Stomach (tissue), 9 donors: ENCODE data around the gene ZNRD2. TPM values are rescaled to one million over a fixed set of nuclear protein-coding genes. Genes with fewer than 3 reads are reported as not detected.
A peak's percentile ranks its signal among the peaks of the same experiment; 100 is the strongest.

ENCODE experiments used
- DNase-seq, 2 donors: peaks; one replicate each; pipeline versions ENCODE4 v3.0.0 to v3.0.0-alpha.2; 2013 to 2019
- H3K27ac ChIP-seq, 5 donors: fragments of 200-600 bp in 4 of 5; sonication (generic) in 4 of 5; one replicate each; pipeline ENCODE4 v1.5.1; 2013 to 2019; ENCODE audit warnings: mild to moderate bottlenecking in 1 of 5, moderate library complexity in 1 of 5
- H3K27me3 ChIP-seq, 3 donors: fragments of 200-600 bp; sonication (generic); one replicate each; pipeline ENCODE4 v1.5.1; 2017 to 2019; ENCODE audit warnings: mixed run types in 1 of 3
- H3K36me3 ChIP-seq, 4 donors: fragments of 200-600 bp; sonication (generic); 1 replicate in 3 of 4; 2 replicates in 1 of 4; pipeline ENCODE4 v1.5.1; 2016 to 2019
- H3K4me1 ChIP-seq, 4 donors: fragments of 200-600 bp; sonication (generic); one replicate each; pipeline ENCODE4 v1.5.1; 2016 to 2019
- H3K4me3 ChIP-seq, 4 donors: fragments of 200-600 bp; sonication (generic) in 3 of 4; one replicate each; pipeline ENCODE4 v1.5.1; 2016 to 2019; ENCODE audit warnings: mild to moderate bottlenecking in 1 of 4
- H3K9me3 ChIP-seq, 4 donors: fragments of 200-600 bp; sonication (generic); one replicate each; pipeline ENCODE4 v1.5.1; 2016 to 2019
- EP300 ChIP-seq: sonication (generic); formaldehyde crosslinking; IDR thresholded peaks from one replicate; pipeline ENCODE4 v1.6.1; 2017; ENCODE audit warnings: antibody characterized with exemption
- POLR2A ChIP-seq, 4 donors: fragments of 450-650 bp; IDR thresholded peaks; one replicate each; pipeline ENCODE4 v1.6.1; 2016; ENCODE audit warnings: antibody characterized with exemption in 4 of 4, control low read depth in 2 of 4, mild to moderate bottlenecking in 1 of 4, moderate library complexity in 1 of 4
- POLR2AphosphoS5 ChIP-seq, 3 donors: sonication (generic); formaldehyde crosslinking; IDR thresholded peaks; one replicate each; pipeline ENCODE4 v1.6.1; 2016; ENCODE audit warnings: antibody characterized with exemption in 3 of 3
- WGBS, 5 donors: extraction: QIAGEN DNeasy Blood & Tissue Kit in 3 of 5; methylation state at CpG; one replicate each; pipeline versions ENCODE4 v1.1.5 to v1.1.7; 2013 to 2018; 5-methylcytosine and 5-hydroxymethylcytosine counted together
- intact Hi-C: fragments of 100-400 bp; cut with DNase I; formaldehyde crosslinking; loops from one replicate; pipeline ENCODE4 v1.15.1; 2023; ENCODE audit warnings: low total_unique reads
- polyA plus RNA-seq, 3 donors: library from polyadenylated mRNA; stranded (reverse); fragments of 200-250 nt; gene quantifications; one replicate each; pipeline ENCODE4 v1.2.3, GENCODE V29; 2013
- total RNA-seq, 5 donors: library from RNA; depleted of rRNA; stranded (reverse); fragments of >200 nt; gene quantifications; one replicate each; pipeline versions ENCODE4 v1.1.0 to v1.2.3, GENCODE V29; 2014 to 2016
- TF ChIP-seq, protein P1 (sequence below), 7 experiments: fragments of 450-650 bp in 4 of 7; fragments of 200-600 bp in 3 of 7; sonication (generic) in 3 of 7; IDR thresholded peaks; one replicate each; pipeline ENCODE4 v1.5.1; 2016 to 2019; ENCODE audit warnings: antibody characterized with exemption in 7 of 7, control low read depth in 2 of 7, mild to moderate bottlenecking in 1 of 7
- donor health status: healthy with polysubstance abuse.
- donor health status: Bipolar disorder and iron deficiency.
- donor health status: healthy.

ZNRD2 gene
- total and polyA plus RNA-seq, 8 donors, result 17.7 to 99.1 (median 51.8) TPM

- DNase-seq, result no peak
- H3K36me3 ChIP-seq, result peaks cover 14 to 68% (median 58%) of the 10 kb centered on the region in 4 donors
- TF ChIP-seq POLR2AphosphoS5 (IDR thresholded peaks at IDR 0.05) (no peak), EP300 (no peak), POLR2A (IDR thresholded peaks at IDR 0.05) (no peak)
- TF ChIP-seq, protein P1, sequence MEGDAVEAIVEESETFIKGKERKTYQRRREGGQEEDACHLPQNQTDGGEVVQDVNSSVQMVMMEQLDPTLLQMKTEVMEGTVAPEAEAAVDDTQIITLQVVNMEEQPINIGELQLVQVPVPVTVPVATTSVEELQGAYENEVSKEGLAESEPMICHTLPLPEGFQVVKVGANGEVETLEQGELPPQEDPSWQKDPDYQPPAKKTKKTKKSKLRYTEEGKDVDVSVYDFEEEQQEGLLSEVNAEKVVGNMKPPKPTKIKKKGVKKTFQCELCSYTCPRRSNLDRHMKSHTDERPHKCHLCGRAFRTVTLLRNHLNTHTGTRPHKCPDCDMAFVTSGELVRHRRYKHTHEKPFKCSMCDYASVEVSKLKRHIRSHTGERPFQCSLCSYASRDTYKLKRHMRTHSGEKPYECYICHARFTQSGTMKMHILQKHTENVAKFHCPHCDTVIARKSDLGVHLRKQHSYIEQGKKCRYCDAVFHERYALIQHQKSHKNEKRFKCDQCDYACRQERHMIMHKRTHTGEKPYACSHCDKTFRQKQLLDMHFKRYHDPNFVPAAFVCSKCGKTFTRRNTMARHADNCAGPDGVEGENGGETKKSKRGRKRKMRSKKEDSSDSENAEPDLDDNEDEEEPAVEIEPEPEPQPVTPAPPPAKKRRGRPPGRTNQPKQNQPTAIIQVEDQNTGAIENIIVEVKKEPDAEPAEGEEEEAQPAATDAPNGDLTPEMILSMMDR (IDR thresholded peaks at IDR 0.05), result no peak
- H3K9me3 ChIP-seq, result no peaks in the 10 kb centered on the region
- peak overlapping the region in 3 of 4 donors; percentile 76 to 98 (median 82) for H3K4me3 ChIP-seq
- WGBS, 5 donors, result 45 to 65% (median 61%) methylated on average over 5 to 6 of the region's 6 CpGs
- H3K27ac ChIP-seq, result peak overlapping the region; percentile 5 to 99 (median 95)
- peaks cover 59 to 77% (median 68%) of the 10 kb centered on the region in 4 donors for H3K4me1 ChIP-seq
- intact Hi-C loops, result no loop called here
- H3K27me3 ChIP-seq, result no peaks in the 10 kb centered on the region
Observed at GRCh38 chr11:65610404-65610803, 40.1 kb downstream of the ZNRD2 start.

- H3K9me3 ChIP-seq, result no peaks in the 10 kb centered on the region
- intact Hi-C loops, result no loop called here
- H3K4me1 ChIP-seq, result peaks cover 55 to 76% (median 70%) of the 10 kb centered on the region in 4 donors
Observed at GRCh38 chr11:65611028-65611757, 40.9 kb downstream of the ZNRD2 start.

GRCh38 chr11:65611758-65612603 lies 41.7 kb downstream of the ZNRD2 start:
- H3K9me3 ChIP-seq, result no peaks in the 10 kb centered on the region
- intact Hi-C loops, result no loop called here
- H3K27me3 ChIP-seq, result no peaks in the 10 kb centered on the region
- H3K36me3 ChIP-seq, result peaks cover 5 to 56% (median 48%) of the 10 kb centered on the region in 4 donors
- peak in 1 of 2 donors; percentile 47 for DNase-seq
- peak overlapping the region; percentile 33 to 99 (median 95) for H3K27ac ChIP-seq
- peak overlapping the region; percentile 65 to 98 (median 79) for H3K4me3 ChIP-seq
- TF ChIP-seq, protein P1 (IDR thresholded peaks at IDR 0.05), result no peak
- TF ChIP-seq POLR2AphosphoS5 (IDR thresholded peaks at IDR 0.05) (no peak), POLR2A (IDR thresholded peaks at IDR 0.05) (no peak), EP300 (no peak)
- H3K4me1 ChIP-seq, result peaks cover 57 to 77% (median 71%) of the 10 kb centered on the region in 4 donors
- WGBS, 5 donors, result 59 to 71% (median 68%) methylated on average over 11 to 12 of the region's 12 CpGs

More at GRCh38 chr11:65611028-65611757, 40.9 kb downstream of the ZNRD2 start:
- Histone ChIP-seq H3K27ac (peak overlapping the region; percentile 5 to 99 (median 95)), H3K4me3 (peak overlapping the region; percentile 65 to 98 (median 79)), H3K36me3 (peaks cover 6 to 60% (median 50%) of the 10 kb centered on the region in 4 donors), H3K27me3 (no peaks in the 10 kb centered on the region)
- peak in 1 of 3 donors; percentile 5 for TF ChIP-seq POLR2AphosphoS5 (IDR thresholded peaks at IDR 0.05)
- TF ChIP-seq, protein P1 (IDR thresholded peaks at IDR 0.05), result no peak
- 43 to 60% (median 50%) methylated on average over 7 to 10 of the region's 10 CpGs for WGBS, 5 donors
- DNase-seq, result peak in 1 of 2 donors; percentile 73

DNA sequence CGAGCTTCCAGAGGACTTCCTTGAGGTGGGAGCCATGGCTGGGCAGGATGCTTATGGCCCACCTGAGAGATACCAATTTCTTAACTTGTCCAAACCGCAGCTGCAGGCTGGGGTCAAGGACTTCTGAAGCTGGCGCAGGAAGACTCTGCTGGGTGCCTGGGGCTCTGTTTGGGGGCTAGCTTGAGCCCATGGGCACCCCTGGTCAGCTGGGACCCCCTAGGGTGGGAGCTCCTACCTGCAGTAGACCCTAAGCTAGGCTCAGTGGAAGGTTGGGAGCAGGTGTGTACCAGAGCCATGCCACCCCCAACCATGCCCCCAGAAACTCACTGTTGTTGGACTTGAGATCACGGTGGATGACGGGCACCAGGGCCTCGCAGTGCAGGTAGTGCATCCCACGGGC lies 42.4 kb downstream of the ZNRD2 start:
- Histone ChIP-seq H3K9me3 (no peaks in the 10 kb centered on the region), H3K27me3 (no peaks in the 10 kb centered on the region), H3K36me3 (peaks cover 7 to 60% (median 48%) of the 10 kb centered on the region in 4 donors), H3K4me1 (peaks cover 58 to 77% (median 71%) of the 10 kb centered on the region in 4 donors), H3K4me3 (peak overlapping the region; percentile 65 to 98 (median 79)), H3K27ac (peak overlapping the region in 4 of 5 donors; percentile 93 to 99 (median 96))
- intact Hi-C loops, result no loop called here
- TF ChIP-seq, protein P1 (IDR thresholded peaks at IDR 0.05), result no peak
- TF ChIP-seq POLR2AphosphoS5 (IDR thresholded peaks at IDR 0.05) (no peak), EP300 (no peak), POLR2A (IDR thresholded peaks at IDR 0.05) (no peak)
- 48 to 57% (median 55%) methylated on average over 5 to 7 of the region's 7 CpGs for WGBS, 5 donors
- no peak for DNase-seq
